ENCODE measurements around the gene CYP2W1.
"Not testable (repeated sequence)": the region's sequence is repeated elsewhere in the genome, so short reads cannot be mapped to it uniquely, and the experiment has no call there.

CYP2W1 gene

DNA sequence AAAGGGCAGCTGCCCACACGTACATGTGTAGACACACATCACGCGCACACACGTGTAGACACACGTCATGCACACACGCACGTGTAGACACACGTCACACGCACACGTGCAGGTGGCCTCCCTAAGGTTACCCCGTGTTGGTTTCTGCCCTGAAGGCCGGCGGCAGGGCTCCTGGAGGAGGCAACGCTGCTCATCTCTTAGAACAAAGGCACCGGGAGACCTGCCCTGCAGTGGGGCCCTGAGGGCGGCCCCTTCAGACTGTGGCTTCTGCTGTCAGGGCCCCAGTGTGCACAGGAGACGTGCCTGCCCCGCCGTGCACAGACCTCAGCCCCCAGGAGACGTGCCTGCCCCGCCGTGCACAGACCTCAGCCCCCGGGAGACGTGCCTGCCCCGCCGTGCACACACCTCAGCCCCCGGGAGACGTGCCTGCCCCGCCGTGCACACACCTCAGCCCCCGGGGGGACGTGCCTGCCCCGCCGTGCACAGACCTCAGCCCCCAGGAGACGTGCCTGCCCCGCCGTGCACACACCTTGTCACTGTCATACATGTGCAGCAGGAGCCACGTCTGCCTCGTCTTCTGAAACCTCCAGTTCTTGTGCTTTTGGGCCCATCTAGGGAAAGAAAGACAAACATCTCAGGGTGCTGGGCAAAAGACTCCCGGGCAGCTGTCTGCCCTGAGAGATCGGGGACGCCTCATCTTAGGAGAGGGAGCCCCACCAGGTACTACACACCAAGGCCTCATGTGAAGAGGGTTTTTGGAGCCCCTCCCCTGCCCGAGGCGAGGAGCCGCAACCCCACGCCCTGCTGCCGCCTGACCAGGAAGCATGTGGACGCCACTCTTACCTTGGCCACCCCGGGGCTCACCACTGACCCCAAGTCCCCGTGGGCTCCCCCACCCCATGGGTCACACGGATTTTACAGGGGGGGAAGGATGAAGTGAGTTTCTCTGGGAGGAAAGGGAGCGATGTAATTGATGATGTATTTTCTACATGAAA, 17.3 kb downstream of the CYP2W1 start:
- no peak for DNase-seq

DNA sequence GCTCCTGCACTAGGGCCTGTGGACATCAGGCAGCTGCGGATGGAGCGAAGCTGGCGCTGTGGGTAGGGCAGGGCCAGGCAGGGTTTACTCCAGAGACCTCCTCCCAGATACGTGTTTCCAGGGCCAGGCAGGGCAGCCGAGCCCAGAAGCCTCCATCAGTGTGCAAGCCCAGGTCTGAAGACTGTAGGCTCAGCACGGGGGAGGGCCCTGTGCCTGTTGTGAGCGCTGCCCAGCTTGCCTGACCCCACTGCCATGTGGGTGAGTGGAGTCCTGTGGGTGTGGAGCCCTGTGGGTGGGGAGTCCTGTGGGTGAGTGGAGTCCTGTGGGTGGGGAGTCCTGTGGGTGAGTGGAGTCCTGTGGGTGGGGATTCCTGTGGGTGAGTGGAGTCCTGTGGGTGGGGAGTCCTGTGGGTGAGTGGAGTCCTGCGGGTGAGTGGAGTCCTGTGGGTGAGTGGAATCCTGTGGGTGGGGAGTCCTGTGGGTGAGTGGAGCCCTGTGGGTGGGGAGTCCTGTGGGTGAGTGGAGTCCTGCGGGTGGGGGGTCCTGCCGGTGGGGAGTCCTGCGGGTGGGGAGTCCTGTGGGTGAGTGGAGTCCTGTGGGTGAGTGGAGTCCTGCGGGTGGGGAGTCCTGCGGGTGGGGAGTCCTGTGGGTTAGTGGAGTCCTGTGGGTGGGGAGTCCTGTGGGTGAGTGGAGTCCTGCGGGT, 18.2 kb downstream of the CYP2W1 start:
- DNase-seq, result not testable (repeated sequence)

GRCh38 chr7:1002026-1002425, 19.0 kb downstream of the CYP2W1 start:
- not testable (repeated sequence) for DNase-seq

GRCh38 chr7:1002445-1002844, 19.5 kb downstream of the CYP2W1 start:
- DNase-seq, result not testable (repeated sequence)

- DNase-seq, result no peak
These were observed 21.3 kb downstream of the CYP2W1 start for GRCh38 chr7:1004018-1004852.

DNA sequence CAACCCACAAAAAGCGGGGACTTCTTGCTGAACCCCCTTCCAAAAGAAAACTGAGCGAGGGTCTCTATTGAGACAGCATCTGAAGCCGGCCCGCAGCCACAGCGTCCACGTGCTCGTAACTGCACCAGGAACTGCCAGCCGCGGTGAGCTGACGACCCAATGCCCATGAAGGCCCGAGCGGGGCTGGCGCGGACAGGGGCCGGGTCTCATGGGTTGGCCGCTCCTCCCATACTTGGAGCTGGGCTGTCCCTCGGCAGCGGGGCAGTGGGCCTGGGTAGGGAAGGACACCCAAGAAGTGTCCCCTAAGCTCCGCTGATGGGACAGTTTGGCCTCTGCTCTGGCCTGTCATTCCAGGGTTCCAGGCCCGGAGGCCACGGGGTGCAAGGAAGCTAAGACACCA, 22.3 kb downstream of the CYP2W1 start:
- no peak for DNase-seq

DNA sequence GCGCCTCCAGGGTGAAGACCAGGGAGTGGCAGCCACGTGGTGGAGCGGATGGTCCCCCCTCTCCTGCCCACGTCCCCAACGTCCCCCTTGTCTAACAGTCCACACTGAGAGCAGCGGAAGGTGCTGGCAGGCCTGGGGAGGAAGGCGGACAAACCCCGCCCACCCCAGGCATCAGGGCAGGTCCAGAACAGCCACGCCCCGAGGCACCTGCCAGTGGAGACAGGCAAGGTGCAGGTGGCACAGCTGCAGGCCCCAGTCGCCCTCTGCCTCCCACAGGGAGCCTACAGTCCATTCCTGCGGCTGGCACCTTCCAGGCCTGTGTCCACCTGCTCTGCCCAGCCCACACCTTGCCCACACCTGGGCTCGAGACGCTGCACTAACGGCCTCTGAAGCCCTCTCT, 24.9 kb downstream of the CYP2W1 start:
- no peak for DNase-seq

- DNase-seq, result no peak
These were observed 25.9 kb downstream of the CYP2W1 start for GRCh38 chr7:1008733-1009363.

DNA sequence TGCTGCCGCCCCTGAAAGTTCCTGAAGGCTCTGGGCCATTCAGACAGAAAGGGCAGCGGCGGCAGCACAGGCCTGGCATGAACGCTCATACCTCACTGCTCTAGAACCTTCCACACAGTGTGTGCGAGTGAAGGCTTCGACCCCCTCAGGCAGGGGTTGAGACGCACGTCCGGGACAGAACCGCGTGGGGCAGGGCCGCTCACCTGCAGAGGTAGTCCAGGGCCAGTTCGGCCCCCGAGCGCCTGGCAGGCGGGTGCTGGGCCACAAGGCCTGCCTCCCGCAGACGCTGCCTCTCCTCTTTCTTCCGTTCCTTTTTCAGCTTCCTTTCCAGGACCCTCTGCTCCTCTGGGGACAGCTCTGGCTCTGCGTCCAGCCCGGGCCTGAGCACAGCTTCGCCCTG, 26.8 kb downstream of the CYP2W1 start:
- DNase-seq, result no peak

GRCh38 chr7:1010226-1010625, 27.2 kb downstream of the CYP2W1 start:
- DNase-seq, result no peak

- DNase-seq, result no peak
These were observed 28.5 kb downstream of the CYP2W1 start for GRCh38 chr7:1011297-1012003.

- DNase-seq, result no peak
These were observed 29.2 kb downstream of the CYP2W1 start for GRCh38 chr7:1012004-1012715.

GRCh38 chr7:1012716-1013095, 29.7 kb downstream of the CYP2W1 start:
- no peak for DNase-seq

- DNase-seq, result no peak
These were observed 30.6 kb downstream of the CYP2W1 start for GRCh38 chr7:1013581-1013980.

DNA sequence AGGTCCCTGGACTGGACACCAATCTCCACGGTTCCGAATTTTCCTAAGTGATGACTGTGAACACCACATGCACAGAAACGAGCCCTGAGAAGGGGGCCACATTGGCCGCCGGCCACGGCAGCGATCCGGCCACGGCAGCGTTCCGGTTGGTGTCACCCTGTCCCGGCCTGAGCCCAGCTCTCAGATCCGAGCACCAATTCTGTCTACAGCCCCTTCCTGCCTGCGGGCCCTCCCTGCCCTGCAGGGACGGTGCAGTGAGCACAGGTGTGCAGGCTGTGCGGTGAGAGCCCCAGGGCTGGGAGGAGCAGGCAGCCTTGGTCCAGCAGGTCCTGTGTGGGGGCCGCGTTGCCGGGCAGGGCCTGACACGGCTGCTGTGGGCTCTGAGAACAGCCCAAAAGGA, 31.7 kb downstream of the CYP2W1 start:
- DNase-seq, result no peak

- DNase-seq, result no peak
These were observed 32.5 kb downstream of the CYP2W1 start for GRCh38 chr7:1015196-1016121.

DNA sequence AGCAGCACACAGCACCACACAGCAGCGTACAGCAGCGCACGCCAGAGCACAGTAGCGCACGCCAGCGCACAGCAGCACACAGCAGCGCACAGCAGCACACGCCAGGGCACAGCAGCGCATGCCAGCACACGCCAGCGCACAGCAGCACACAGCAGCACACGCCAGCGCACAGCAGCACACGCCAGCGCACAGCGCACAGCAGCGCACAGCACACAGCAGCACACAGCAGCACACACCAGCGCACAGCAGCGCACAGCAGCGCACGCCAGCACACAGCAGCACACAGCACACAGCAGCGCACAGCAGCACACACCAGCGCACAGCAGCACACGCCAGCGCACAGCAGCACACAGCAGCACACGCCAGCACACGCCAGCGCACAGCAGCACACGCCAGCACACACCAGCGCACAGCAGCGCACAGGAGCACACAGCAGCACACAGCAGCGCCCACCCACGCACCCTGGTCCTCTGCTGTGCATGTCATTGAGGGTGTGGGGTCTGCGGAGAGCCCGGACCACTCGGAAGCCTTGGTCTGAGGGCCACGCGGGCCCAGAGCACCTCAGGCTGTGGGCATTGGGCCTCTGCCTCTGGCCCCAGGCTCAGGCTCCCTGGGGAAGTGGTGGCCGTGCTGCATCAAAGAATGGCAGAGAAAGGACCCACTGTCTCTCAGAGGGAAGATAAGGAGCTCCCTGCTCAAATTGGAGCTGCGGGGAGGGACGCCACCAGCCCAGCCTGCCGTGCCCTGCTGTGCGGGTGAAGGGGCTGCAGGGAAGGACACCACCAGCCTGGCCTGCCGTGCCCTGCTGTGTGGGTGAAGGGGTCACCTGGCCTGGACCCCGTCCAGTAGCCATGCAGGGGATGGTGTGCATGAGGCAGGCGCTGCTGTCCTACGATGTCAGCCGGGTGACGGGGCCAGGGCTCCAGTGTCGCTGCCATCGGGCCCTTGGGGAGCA, 33.9 kb downstream of the CYP2W1 start:
- no peak for DNase-seq

DNA sequence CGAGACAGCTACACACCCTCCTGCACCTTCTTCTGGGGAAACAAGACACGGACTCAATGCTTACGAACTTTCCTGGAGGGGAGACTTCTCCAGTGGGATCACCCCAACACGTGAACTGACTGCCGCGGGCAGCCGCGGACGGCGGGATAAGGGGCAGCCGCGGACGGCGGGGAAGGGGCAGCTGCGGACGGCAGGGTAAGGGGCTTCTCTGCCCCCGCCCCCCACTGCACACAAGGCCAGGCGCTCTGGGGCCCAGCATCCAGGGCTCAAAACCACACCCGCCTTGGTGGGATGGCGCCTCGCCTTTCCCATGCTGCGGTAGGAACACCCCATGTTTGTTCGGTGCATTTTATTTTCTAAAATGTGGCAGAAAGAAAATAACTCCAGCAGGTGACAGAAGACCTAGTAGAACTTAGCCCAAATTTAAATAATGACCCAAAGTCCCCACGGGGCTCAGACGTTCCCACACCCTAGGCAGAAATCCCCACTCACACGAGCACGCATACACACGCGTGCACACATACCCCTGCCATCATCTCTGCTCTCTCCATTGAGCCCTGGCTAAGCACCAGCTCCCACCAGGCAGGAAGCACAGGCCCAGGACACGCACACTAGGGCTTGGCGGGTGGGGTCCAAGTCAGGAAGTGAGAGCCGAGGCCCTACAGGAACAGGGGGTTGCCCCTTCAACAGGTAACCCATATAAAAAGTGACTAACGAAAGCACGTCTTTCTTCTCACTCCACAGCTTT, 34.8 kb downstream of the CYP2W1 start:
- no peak for DNase-seq

Data from NCI-H1694 treated with DMSO at 0.1 percent for 48 hours (cell line).